Stimulated activated CD8-positive, alpha-beta memory T cell treated with anti-CD3 and anti-CD28 coated beads, Interleukin-7, amount 100 ng/mL, for 48 hours (primary cell): ENCODE measurements around the gene ZNF790.

Experiments
- DNase-seq, 2 donors: peaks; one replicate each; pipeline ENCODE4 v3.0.0-alpha.2; 2020; ENCODE audit warnings: low read depth in 1 of 2; ENCODE audit errors: extremely low read depth in 1 of 2

ZNF790 gene

GRCh38 chr19:36772311-36773222 is 65.6 kb downstream of the ZNF790 start, which contains the start of gene ZNF850:
Gene ZNF850, minus strand, starts transcription at chr19:36772807. Its CDS starts 10,201 bp downstream, at chr19:36762606.
- DNase-seq, result peak; percentile 74 to 92

GRCh38 chr19:36771261-36772231 is 66.6 kb downstream of the ZNF790 start:
- peak in 1 of 2 donors; percentile 18 for DNase-seq
